Stimulated activated CD8-positive, alpha-beta memory T cell treated with anti-CD3 and anti-CD28 coated beads, Interleukin-7, amount 100 ng/mL, for 24 hours (primary cell): ENCODE measurements around the gene RECK.
"Not testable (repeated sequence)": the region's sequence is repeated elsewhere in the genome, so short reads cannot be mapped to it uniquely, and the experiment has no call there.

Source experiments
- DNase-seq: peaks from one replicate; pipeline ENCODE4 v3.0.0-alpha.2; 2020; ENCODE audit warnings: low read depth

RECK gene

DNA sequence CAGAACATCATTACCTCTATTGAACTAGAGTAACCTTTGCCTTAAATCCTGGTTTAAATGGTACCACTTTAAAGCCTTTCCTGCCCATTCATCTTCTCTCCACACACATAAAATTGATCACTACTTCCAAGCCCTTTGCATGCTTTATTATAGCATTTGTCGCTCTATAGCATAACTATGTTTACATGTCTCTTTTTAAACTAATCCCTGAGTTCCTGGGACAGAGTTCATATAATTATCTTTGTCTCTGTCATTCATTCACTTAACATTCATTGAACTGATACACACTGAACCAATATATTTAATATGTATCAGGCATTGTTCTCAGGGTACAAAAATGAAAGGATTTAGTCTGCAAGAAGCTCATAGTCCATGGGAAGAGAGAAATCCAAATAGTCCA is 37.3 kb downstream of the RECK start:
- no peak for DNase-seq

DNA sequence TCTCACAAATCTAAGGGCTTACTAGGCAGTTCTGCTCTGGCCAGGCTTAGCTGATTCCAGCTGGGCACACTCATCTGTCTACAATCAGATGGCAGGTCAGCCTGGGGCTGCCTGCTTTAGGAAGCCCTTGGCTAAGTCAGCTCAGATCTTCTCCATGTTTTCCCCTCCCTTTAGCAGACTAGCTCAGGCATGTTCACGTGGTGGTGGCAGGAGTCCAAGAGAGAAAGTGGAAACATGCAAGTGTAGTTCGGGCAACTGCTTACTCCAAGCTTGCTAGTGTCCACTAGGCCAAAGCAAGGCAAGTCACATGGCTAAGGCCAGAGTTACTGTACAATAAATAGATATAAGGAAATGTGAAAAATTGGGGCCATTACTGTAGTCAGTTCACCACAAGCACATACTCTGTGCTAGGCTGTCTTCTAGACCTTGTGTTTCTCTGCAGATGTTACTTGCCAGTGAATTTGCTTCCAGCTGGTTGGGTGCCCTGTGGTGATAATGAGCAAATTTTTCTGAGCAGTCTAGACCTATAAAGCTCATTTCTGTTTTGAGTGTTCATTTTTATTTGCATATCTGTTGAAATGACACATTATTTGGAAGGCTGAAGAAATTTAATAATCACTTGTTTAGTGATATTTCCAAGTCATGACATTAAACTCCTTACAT is 38.3 kb downstream of the RECK start:
- DNase-seq = no peak

DNA sequence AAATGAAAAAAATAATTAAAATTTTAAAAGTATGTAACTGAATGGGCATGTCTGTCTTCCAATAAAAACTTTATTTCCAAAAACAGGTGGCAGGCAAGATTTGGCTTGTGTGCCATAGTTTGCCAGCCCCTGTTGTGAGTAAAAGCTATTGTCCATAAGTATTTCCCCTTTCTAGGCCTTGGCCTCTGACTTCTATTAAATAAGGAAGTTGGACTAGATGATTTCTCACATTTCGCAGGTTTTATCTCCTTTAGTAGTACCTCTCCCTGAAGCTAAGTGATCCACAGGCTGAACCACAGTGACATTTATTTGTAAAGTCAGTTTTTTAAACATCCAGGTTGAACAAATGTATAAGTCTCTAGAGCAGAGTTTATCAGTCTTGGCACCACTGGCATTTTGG is 41.3 kb downstream of the RECK start:
- no peak for DNase-seq

GRCh38 chr9:36080519-36080918 is 43.8 kb downstream of the RECK start:
- DNase-seq = no peak

GRCh38 chr9:36082931-36083330 is 46.2 kb downstream of the RECK start:
- DNase-seq = no peak

- no peak for DNase-seq
These were observed 49.7 kb downstream of the RECK start for GRCh38 chr9:36086442-36086841.

- not testable (repeated sequence) for DNase-seq
These were observed 50.3 kb downstream of the RECK start for GRCh38 chr9:36087054-36087453.

- no peak for DNase-seq
These were observed 51.3 kb downstream of the RECK start for GRCh38 chr9:36088020-36088419.

GRCh38 chr9:36091026-36091953 is 54.6 kb downstream of the RECK start:
- DNase-seq = no peak

- no peak for DNase-seq
These were observed 55.3 kb downstream of the RECK start for GRCh38 chr9:36092014-36092413.

DNA sequence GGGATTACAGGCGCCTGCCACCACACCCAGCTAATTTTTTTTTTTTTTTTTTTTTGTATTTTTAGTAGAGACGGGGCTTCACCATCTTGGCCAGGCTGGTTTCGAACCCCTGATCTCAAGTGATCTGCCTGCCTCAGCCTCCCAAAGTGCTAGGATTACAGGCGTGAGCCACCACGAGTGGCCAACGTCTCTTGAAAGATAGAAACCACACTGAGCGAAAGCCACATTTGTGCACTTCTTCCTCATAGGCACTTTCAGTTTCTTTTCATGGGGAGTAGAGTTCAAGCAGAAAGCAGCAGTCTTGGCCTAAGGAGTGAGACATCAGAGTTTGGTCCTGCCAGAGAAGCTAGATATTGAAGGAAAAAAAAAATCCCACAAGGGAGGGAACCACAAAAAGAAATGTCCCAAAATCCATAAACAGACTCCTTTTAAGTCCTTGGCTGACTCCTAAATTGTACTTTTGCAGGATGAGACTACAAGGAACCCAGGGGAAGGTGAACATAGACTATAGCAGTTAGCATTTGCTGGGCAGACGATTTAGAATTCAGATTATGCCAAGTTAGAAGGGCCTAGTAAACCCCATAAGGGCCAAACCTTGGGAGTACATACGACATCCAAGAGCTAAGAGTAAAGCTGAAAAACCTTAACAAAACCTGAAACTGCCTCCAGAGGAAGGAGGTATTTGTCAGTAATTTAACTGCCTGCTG is 55.9 kb downstream of the RECK start:
- no peak for DNase-seq

DNA sequence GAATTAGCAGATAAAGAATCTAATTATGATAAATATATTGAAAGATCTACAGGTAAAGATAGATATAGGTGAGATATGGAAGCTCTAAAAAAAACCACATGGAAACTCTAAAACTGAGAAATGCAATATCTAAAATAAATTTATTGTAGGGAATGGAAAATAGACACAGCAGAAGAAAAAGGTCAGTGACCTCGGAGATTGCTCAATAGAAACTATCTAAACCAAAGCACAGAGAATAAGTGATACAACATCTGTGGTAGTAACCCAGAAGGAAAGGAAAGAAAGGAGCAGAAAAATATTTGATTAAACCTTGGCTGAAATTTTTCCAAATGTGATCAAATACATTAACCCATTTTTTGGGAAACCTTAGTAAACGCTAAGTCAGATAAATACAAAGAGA is 56.7 kb downstream of the RECK start:
- no peak for DNase-seq

GRCh38 chr9:36099718-36100117 is 63.0 kb downstream of the RECK start:
- no peak for DNase-seq

GRCh38 chr9:36100532-36100931 is 63.8 kb downstream of the RECK start:
- no peak for DNase-seq

DNA sequence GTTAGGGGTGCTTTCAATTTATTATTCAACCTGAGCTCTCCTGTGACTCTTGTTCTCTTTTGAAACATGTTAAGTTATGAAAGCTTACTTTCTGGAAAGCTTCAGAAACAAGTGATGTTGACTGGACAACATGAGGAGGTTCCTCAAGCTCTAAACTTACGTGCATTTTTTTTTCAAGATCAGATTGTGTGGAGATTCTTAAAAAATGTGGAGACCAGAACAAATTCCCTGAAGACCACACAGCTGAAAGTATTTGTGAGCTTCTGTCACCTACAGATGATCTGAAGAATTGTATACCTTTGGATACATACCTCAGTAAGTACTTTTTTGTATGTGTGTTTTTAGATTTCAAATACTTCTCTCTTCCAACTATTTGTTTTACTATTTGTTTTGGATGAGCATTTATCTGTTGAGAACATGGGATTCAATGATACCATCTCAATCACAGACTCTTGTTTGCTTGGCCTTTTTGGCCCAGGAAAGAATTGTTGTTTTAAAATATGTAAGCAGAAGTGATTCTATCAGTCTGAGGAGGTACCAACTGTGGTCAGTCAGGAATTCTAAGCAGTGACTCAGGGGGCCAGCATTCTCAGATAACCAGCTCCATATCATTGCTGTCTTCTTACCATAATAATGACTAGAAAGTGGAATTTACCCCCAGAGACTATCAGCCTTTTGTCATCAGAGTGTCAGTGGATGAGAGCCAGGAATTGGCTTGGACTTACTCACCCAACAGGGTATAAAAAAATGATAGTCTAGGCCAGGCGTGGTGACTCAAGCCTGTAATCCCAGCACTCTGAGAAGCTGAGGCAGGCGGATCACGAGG is 65.4 kb downstream of the RECK start:
- no peak for DNase-seq

DNA sequence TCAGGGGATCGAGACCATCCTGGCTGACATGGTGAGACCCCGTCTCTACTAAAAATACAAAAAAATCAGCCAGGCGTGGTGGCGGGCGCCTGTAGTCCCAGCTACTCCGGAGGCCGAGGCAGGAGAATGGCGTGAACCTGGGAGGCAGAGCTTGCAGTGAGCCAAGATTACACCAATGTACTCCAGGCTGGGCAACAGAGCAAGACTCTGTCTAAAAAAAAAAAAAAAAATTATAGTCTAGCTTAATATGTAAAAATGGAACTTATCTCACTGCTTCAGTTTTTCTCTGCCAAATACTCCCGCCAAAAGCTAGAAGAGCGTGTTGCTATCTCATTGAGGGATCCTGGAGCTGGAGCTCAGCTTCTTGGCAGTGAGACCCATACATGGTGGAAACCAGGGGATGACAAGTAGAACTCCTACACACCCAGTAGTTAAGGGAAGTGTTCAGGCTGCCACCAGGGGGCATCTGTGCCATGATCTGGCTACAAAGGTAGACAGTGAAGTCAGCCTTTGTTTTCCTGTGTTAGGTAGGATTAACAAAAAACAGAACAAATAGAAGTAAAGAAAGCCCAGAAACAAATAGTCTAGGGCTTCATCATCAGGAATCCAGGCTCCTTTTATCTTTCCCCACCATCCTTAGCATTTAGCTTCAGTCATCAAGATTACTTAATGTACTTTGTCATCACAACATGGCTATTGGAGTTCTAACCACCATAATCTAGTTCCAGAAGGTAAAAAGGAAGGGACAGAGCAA is 66.2 kb downstream of the RECK start:
- peak; percentile 77 for DNase-seq

DNA sequence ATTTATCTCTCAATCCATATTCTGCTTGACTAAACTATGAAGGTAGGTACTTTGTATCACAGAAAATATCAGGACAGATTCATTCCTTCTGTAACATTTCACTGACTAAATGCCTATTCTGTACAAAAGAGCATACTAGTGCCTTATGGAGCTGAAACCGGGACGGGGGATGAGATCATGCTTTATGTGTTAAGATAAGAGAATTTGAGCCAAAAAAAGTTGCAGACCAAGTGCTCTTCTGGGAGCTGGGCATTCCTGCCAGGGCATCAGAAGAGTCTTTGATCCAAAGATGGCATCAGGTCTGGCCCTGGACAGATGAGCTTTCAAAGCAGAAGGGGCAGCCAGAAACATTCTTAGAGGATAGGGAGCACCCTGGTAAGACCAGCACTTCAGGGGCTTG is 72.4 kb downstream of the RECK start:
- DNase-seq = no peak

- no peak for DNase-seq
These were observed 73.7 kb downstream of the RECK start for GRCh38 chr9:36110434-36110833.

DNA sequence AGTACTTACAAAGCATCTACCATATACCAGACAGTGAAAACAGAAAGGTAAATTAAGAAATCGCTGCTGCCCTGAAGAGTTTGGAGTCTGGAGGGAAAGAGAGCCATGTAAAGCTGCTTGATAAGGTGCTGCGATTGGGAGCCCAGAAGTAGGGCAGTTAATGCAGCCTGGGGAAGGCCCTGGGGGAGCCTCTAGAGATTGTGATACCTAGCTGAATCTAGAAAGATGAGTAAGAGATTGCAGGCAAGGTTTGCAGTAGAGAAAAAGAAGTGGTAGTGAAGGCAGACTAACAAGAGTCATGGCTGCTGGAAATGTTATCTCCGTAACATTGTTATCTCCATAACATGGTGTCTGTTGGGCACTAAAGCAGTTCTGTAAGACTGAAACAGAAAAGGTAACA is 75.8 kb downstream of the RECK start:
- no peak for DNase-seq

DNA sequence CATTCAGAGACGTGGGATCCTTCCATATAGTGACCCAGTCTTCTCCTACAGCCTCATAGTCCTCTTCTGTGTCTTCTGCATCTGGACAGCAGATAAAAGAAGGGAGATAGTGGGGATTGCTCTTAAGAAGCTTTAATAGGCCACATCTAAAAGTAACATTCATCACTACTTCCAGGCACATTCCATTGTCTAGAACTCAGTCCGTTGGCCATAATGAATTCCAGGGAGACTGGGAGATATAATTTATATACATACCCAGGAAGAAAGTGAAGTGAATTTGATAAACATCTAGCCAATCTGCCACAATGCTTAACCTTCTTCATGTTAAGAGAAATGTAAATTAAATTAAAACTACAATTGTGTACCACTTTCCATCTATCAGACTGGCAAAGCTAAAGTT is 77.3 kb downstream of the RECK start:
- no peak for DNase-seq

GRCh38 chr9:36116593-36116992 is 79.9 kb downstream of the RECK start:
- no peak for DNase-seq
